ENCODE data around the gene UCK1. TPM values are rescaled to one million over a fixed set of nuclear protein-coding genes. Genes with fewer than 3 reads are reported as not detected.

UCK1 gene
- total and polyA plus RNA-seq, 2 of the 13 experiments (the other 11 are each of a cell fraction or from before 2014, with no cell fraction given): 11.0 to 24.1 TPM

DNA sequence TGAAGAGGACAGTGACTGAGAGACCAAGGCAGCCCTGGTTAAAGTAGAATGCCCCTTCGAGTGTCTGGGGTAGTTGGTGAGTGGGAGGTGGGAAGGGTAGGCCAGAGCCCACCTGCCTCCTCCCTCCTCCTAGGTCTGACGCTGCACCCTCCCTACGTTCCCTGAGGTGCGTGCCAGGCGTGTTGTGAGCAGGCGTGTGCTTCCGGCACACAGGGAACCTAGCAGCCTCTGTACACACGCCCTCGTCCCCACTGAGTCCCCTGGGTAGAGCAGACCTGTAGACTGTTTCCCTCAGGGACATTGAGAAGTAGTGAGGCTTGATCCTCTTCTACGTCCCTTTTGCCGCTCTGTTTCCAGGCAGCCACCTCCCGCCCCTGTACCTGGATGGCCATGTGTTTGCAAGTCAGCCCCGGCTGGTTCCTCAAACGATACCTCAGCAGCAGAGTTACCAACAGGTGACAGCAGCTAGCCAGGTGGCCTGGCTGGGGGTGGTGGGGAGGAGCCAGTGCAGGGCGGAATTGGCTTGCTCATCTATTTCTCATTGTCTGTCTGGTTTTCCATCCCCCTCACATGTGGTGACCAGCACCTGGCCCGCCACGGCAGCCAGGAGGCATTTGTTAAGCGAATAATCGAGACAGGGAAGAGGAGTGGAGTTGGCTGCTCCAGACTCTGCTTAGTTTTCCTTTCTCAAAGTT, 45.2 kb downstream of the UCK1 start:
- in situ Hi-C loops (cut with HindIII; ENCODE audit: extremely low pct_ligation_motif_present, low pct_unique_long_range_greater_than_20kb): no loop called here
- DNase-seq (ENCODE audit: low spot score) (no peak), FAIRE-seq (no peak), ATAC-seq (no peak)
- H2AFZ ChIP-seq (ENCODE audit: low read length): no peak overlapping the region
- ChIA-PET CTCF (ENCODE audit: low intra/inter-chr PET ratio, low total read pairs) (no interaction called here), POLR2A (no interaction called here)
- H3K4me3 ChIP-seq (replicated peaks in 1 of 3; ENCODE audit: insufficient read depth in 1 of 3, low read depth in 2 of 3, low read length in 3 of 3): no peak overlapping the region
- H3K4me2 ChIP-seq (ENCODE audit: low read depth, low read length): no peak overlapping the region
- H3K9ac ChIP-seq (ENCODE audit: insufficient read depth, low read depth, low read length): no peak overlapping the region
- H3K79me2 ChIP-seq (ENCODE audit: insufficient read depth, low read length): no peaks in the 10 kb centered on the region
- intact Hi-C loops (cut with micrococcal nuclease; ENCODE audit: unreplicated experiment): no loop called here
- BruUV-seq (replicated peaks): no TSS peak
- H3K36me3 ChIP-seq (replicated peaks in 1 of 2; ENCODE audit: control insufficient read depth in 1 of 2, insufficient read depth in 2 of 2, low read length in 2 of 2): peaks cover 65 to 95% of the 10 kb centered on the region in 2 experiments
- 90% methylated on average over 19 of the region's 19 CpGs for WGBS (ENCODE audit: low lambda C conversion rate)
- H3K4me1 ChIP-seq (ENCODE audit: insufficient read depth, low read length): no peaks in the 10 kb centered on the region
- H3K9me3 ChIP-seq (ENCODE audit: low read length): no peaks in the 10 kb centered on the region
- TF ChIP-seq AGO2 (optimal IDR thresholded peaks at IDR 0.05; ENCODE audit: low read depth, low read length) (peak; percentile 39), GABPA (IDR thresholded peaks at IDR 0.05; ENCODE audit: low read depth, low read length) (no peak), GABPA (CRISPR knock-in tag; IDR thresholded peaks at IDR 0.05; ENCODE audit: low read depth) (no peak)
- TF ChIP-seq, protein P1, sequence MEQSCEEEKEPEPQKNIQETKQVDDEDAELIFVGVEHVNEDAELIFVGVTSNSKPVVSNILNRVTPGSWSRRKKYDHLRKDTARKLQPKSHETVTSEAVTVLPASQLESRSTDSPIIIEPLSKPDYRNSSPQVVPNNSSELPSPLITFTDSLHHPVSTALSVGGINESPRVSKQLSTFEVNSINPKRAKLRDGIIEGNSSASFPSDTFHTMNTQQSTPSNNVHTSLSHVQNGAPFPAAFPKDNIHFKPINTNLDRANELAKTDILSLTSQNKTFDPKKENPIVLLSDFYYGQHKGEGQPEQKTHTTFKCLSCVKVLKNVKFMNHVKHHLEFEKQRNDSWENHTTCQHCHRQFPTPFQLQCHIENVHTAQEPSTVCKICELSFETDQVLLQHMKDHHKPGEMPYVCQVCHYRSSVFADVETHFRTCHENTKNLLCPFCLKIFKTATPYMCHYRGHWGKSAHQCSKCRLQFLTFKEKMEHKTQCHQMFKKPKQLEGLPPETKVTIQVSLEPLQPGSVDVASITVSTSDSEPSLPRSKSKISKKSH (CRISPR knock-in tag; IDR thresholded peaks at IDR 0.05; ENCODE audit: borderline replicate concordance): no peak
- H3K27ac ChIP-seq (ENCODE audit: extremely low read length, insufficient read depth, low read length): no peak overlapping the region
- H4K20me1 ChIP-seq (ENCODE audit: insufficient read depth, low read length): peaks cover 3% of the 10 kb centered on the region; the same call in 1 of the 2 replicates
- H3K27me3 ChIP-seq (ENCODE audit: control insufficient read depth in 1 of 2, insufficient read depth in 2 of 2, low read length in 2 of 2): no peaks in the 10 kb centered on the region

DNA sequence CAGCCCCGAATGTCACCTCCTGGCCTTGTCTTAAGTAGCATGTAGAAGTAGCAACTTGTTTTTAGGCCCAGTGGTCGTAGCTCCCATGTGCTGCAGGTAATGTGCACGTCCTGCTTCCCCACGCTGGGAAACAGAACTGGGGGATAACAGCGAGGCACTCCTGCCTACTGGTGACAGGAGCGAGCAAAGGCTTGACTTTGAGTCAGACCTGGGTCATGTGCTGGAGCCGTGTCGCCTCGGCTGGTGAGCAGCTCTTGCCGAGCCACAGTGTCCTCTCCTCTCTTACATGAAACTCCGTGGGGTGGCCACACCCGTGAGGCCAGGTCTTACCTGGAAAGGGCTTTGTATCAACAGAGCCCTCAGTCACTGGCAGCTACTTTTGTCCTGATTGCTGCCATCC, 45.9 kb downstream of the UCK1 start:
- H3K9me3 ChIP-seq (ENCODE audit: low read length): no peaks in the 10 kb centered on the region
- no peak for FAIRE-seq
- peaks cover 3% of the 10 kb centered on the region; the same call in 1 of the 2 replicates for H4K20me1 ChIP-seq (ENCODE audit: insufficient read depth, low read length)
- H3K4me1 ChIP-seq (ENCODE audit: insufficient read depth, low read length): no peaks in the 10 kb centered on the region
- H3K4me3 ChIP-seq (replicated peaks in 1 of 3; ENCODE audit: insufficient read depth in 1 of 3, low read depth in 2 of 3, low read length in 3 of 3): no peak overlapping the region
- POLR2A ChIA-PET: no interaction called here
- whole genome bisulfite sequencing (ENCODE audit: low lambda C conversion rate): 95% methylated on average over 8 of the region's 12 CpGs
- no peak overlapping the region for H3K9ac ChIP-seq (ENCODE audit: insufficient read depth, low read depth, low read length)
- H3K36me3 ChIP-seq (replicated peaks in 1 of 2; ENCODE audit: control insufficient read depth in 1 of 2, insufficient read depth in 2 of 2, low read length in 2 of 2): peaks cover 65 to 95% of the 10 kb centered on the region in 2 experiments
- no peak for ATAC-seq
- no peaks in the 10 kb centered on the region for H3K79me2 ChIP-seq (ENCODE audit: insufficient read depth, low read length)
- no peak for TF ChIP-seq HDAC1 (CRISPR knock-in tag; IDR thresholded peaks at IDR 0.05)
- TF ChIP-seq RBM22 (optimal IDR thresholded peaks at IDR 0.05; ENCODE audit: low read length): peak; percentile 5
- no peak overlapping the region for H3K4me2 ChIP-seq (ENCODE audit: low read depth, low read length)
- no peak overlapping the region for H3K27ac ChIP-seq (ENCODE audit: extremely low read length, insufficient read depth, low read length)
- in situ Hi-C loops (cut with HindIII; ENCODE audit: extremely low pct_ligation_motif_present, low pct_unique_long_range_greater_than_20kb) (no loop called here), intact Hi-C loops (cut with micrococcal nuclease; ENCODE audit: unreplicated experiment) (no loop called here)
- H3K27me3 ChIP-seq (ENCODE audit: control insufficient read depth in 1 of 2, insufficient read depth in 2 of 2, low read length in 2 of 2): no peaks in the 10 kb centered on the region
- BruUV-seq (replicated peaks): no TSS peak
- CTCF ChIA-PET (ENCODE audit: low intra/inter-chr PET ratio, low total read pairs): no interaction called here
- no peak for DNase-seq (ENCODE audit: low spot score)
- H2AFZ ChIP-seq (ENCODE audit: low read length): no peak overlapping the region

Data from HepG2 (cell line).